Keratinocyte (primary cell): ENCODE measurements around the gene KRTAP10-7.

Source experiments
- CTCF ChIP-seq, 3 experiments: IDR thresholded peaks in 1 of 3; conservative IDR thresholded peaks in 1 of 3; optimal IDR thresholded peaks in 1 of 3; 2 replicates in 2 of 3; 3 replicates in 1 of 3; pipeline versions ENCODE3 to v1.5.1; 2011; ENCODE audit warnings: low read length in 3 of 3, mild to moderate bottlenecking in 3 of 3, moderate library complexity in 2 of 3, control low read depth in 1 of 3, inconsistent platforms in 1 of 3; ENCODE audit not compliant: insufficient read depth in 2 of 3; ENCODE audit errors: extremely low read depth in 1 of 3
- EZH2 ChIP-seq: IDR thresholded peaks from one replicate; pipeline ENCODE4 v1.6.1; 2012; ENCODE audit warnings: inconsistent platforms, mild to moderate bottlenecking, low read length, moderate library complexity

GRCh38 chr21:44576025-44576420, 24.4 kb upstream of the KRTAP10-7 start:
- no peak for TF ChIP-seq CTCF (optimal IDR thresholded peaks at IDR 0.05 in 1 of 3, IDR thresholded peaks at IDR 0.05 in 1 of 3, conservative IDR thresholded peaks at IDR 0.05 in 1 of 3; ENCODE audit: extremely low read depth in 1 of 3, insufficient read depth in 2 of 3, low read length in 3 of 3)
- no peak for TF ChIP-seq EZH2
